ENCODE measurements around the gene NR1D2. TPM values are rescaled to one million over a fixed set of nuclear protein-coding genes. Genes with fewer than 3 reads are reported as not detected.

Gene NR1D2
- total RNA-seq, 2 experiments from 2014 or later: 3.6 to 4.0 TPM

DNA sequence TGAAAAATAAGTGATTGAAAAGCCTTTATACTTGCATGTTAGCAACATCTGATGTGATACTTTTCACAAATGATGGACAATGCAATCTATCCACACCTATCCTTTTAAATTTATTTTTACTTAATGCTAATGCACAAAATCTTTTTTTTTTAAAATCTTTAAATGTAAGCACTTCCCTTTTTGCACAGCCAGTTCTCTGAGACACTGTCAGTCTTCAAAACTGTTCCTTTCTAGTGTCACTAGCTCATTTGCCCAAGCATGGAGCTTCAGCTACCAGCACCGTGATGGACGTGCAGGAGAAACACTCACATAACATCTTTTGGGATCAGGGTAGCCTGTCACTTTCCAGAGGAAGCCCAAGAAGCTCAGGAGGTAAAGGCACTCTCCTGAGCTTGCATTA lies 50.1 kb downstream of the NR1D2 start:
- intact Hi-C loops (cut with micrococcal nuclease): loop anchor here (10.0 kb wide), 1 partner anchor 690 kb away; no protein-coding TSS in a partner anchor
- CTCF ChIA-PET: interaction anchor here (1.0 to 2.7 kb wide), 4 partner anchors 107 to 246 kb away, joined by 3 to 9 read pairs (median 3); no protein-coding TSS in a partner anchor
- POLR2A ChIA-PET: no interaction called here

DNA sequence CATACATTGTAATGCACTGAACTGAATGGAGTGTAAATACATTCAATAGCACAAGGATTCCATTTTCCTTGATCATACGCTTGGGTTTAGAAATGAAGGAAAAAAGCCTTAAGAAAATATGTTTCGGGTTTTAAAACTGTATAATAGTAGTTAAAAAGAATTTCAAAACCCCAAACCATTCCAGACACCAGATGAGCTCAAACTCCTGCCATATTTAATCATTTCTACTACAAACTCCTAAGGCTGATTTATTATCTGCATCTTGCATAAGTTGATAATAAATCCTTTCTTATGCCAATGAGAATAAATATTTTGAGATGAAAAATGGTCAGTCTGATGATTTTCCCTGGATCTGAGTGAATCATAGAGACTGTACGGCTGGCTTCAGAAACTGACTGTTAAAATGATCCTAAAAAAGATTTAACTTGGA lies 51.0 kb downstream of the NR1D2 start:
- Mint-ChIP-seq H3K36me3 (ENCODE audit: low read depth) (no peaks in the 10 kb centered on the region), H3K4me3 (no peak overlapping the region), H3K4me1 (ENCODE audit: low read depth) (peaks cover 13% of the 10 kb centered on the region), H3K27me3 (peaks cover 3% of the 10 kb centered on the region), H3K9me3 (no peaks in the 10 kb centered on the region), H3K27ac (no peak overlapping the region)
- POLR2A ChIA-PET: no interaction called here
- DNase-seq (no peak), ATAC-seq (no peak)
- TF ChIP-seq, protein P1, sequence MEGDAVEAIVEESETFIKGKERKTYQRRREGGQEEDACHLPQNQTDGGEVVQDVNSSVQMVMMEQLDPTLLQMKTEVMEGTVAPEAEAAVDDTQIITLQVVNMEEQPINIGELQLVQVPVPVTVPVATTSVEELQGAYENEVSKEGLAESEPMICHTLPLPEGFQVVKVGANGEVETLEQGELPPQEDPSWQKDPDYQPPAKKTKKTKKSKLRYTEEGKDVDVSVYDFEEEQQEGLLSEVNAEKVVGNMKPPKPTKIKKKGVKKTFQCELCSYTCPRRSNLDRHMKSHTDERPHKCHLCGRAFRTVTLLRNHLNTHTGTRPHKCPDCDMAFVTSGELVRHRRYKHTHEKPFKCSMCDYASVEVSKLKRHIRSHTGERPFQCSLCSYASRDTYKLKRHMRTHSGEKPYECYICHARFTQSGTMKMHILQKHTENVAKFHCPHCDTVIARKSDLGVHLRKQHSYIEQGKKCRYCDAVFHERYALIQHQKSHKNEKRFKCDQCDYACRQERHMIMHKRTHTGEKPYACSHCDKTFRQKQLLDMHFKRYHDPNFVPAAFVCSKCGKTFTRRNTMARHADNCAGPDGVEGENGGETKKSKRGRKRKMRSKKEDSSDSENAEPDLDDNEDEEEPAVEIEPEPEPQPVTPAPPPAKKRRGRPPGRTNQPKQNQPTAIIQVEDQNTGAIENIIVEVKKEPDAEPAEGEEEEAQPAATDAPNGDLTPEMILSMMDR (IDR thresholded peaks at IDR 0.05): no peak
- intact Hi-C loops (cut with micrococcal nuclease): loop anchor here (10.0 kb wide), 1 partner anchor 689 kb away; no protein-coding TSS in a partner anchor
- CTCF ChIA-PET: interaction anchor here (1.1 to 2.7 kb wide), 4 partner anchors 108 to 245 kb away, joined by 3 to 13 read pairs (median 6); no protein-coding TSS in a partner anchor

More for the DNA sequence above, 50.1 kb downstream of the NR1D2 start:
- no peak overlapping the region for H3K4me3 Mint-ChIP-seq
- no peaks in the 10 kb centered on the region for H3K36me3 Mint-ChIP-seq (ENCODE audit: low read depth)
- ATAC-seq (no peak), DNase-seq (no peak)
- H3K4me1 Mint-ChIP-seq (ENCODE audit: low read depth): peaks cover 13% of the 10 kb centered on the region
- no peaks in the 10 kb centered on the region for H3K9me3 Mint-ChIP-seq
- peaks cover 3% of the 10 kb centered on the region for H3K27me3 Mint-ChIP-seq
- no peak overlapping the region for H3K27ac Mint-ChIP-seq
- TF ChIP-seq, protein P1 (IDR thresholded peaks at IDR 0.05): no peak

DNA sequence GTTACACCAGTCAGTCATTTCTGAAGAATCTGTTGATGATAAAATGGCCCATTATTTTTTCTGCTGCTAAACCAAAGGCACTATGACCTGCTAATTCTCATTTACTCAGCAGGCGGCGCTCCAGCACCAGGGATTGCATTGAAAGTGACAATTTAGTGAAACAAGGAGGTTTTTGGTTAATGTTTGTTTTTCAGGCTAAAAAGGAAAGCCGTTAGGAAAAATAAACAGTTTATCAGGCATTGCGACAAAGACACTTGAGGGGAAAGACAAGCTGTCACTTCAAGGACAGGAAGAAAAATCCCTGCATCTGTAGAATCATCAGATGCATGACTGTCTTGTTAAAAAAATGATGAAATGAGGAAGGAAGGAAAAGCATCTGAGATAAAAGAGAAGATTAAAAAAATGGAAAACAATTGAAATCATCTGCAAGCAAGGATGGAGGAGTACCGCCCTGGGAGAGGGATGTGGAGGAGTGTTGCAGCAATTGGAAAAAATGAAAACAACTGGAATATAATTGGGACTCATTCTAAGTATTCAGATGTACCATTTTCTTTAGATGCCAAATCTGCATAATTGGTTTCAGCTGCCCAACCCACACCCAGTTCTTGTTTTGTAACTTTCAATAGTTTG lies 54.0 kb downstream of the NR1D2 start:
- peaks cover 4% of the 10 kb centered on the region for H3K9me3 Mint-ChIP-seq
- H3K4me1 Mint-ChIP-seq (ENCODE audit: low read depth): peaks cover 7% of the 10 kb centered on the region
- H3K27me3 Mint-ChIP-seq: peaks cover 5% of the 10 kb centered on the region
- H3K36me3 Mint-ChIP-seq (ENCODE audit: low read depth): no peaks in the 10 kb centered on the region
- no peak overlapping the region for H3K27ac Mint-ChIP-seq
- TF ChIP-seq, protein P1 (IDR thresholded peaks at IDR 0.05): peak; percentile 98
- ATAC-seq: peak; percentile 37
- DNase-seq: peak; percentile 85
- ChIA-PET CTCF (interaction anchor here (0.6 to 3.2 kb wide), 22 partner anchors 8 to 271 kb away, joined by 3 to 21 read pairs (median 4); no protein-coding TSS in a partner anchor), POLR2A (no interaction called here)
- H3K4me3 Mint-ChIP-seq: no peak overlapping the region
- intact Hi-C loops (cut with micrococcal nuclease): loop anchor here (2.0 to 10.0 kb wide), 2 partner anchors 238 to 686 kb away; no protein-coding TSS in a partner anchor

DNA sequence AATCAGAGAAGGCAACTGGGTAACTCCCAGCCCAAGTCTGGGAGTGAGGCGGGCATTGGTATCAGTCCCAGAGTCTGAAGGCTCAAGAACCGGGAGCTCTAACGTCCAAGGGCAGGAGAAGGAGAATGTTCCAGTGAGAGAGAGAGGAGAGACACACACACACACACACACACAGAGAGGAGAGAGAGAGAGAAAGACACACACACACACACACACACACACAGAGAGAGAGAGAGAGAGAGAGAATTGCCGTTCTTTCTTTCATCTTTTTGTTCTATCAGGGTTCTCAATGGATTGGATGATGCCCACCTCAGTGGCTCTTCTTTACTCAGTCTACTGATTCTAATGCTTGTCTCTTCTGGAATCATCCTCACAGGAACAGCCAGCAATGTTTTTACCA lies 57.0 kb downstream of the NR1D2 start:
- Mint-ChIP-seq H3K4me1 (ENCODE audit: low read depth) (peaks cover 13% of the 10 kb centered on the region), H3K9me3 (peaks cover 4% of the 10 kb centered on the region), H3K27me3 (peaks cover 5% of the 10 kb centered on the region), H3K27ac (no peak overlapping the region), H3K4me3 (no peak overlapping the region), H3K36me3 (ENCODE audit: low read depth) (no peaks in the 10 kb centered on the region)
- TF ChIP-seq, protein P1 (IDR thresholded peaks at IDR 0.05): no peak
- ATAC-seq: no peak
- no peak for DNase-seq
- intact Hi-C loops (cut with micrococcal nuclease): no loop called here
- ChIA-PET POLR2A (interaction anchor here (0.7 kb wide), 1 partner anchor 176 kb away, joined by 3 read pairs; no protein-coding TSS in a partner anchor), CTCF (interaction anchor here (3.2 kb wide), 1 partner anchor 234 kb away, joined by 21 read pairs; no protein-coding TSS in a partner anchor)

DNA sequence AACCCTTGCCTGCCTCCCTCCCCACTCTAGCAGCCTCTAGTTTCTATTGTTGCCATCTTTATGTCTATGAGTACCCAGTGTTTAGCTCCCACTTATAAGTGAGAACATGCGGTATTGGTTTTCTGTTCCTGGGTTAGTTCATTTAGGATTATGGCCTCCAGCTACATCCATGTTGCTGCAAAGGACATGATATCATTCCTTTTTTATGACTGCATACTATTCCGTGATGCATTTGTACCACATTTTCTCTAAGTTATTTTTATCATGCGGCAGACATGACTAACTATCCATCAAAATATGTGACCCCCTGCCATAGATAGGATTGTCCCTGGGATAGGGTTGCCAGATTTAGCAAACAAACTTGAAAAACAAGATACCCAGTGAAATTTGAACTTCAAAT lies 58.4 kb downstream of the NR1D2 start:
- Mint-ChIP-seq H3K9me3 (peaks cover 4% of the 10 kb centered on the region), H3K27me3 (peaks cover 5% of the 10 kb centered on the region), H3K4me3 (no peak overlapping the region), H3K36me3 (ENCODE audit: low read depth) (no peaks in the 10 kb centered on the region), H3K4me1 (ENCODE audit: low read depth) (peaks cover 13% of the 10 kb centered on the region), H3K27ac (no peak overlapping the region)
- ChIA-PET POLR2A (interaction anchor here (0.5 kb wide), 1 partner anchor 87 kb away, joined by 3 read pairs; no protein-coding TSS in a partner anchor), CTCF (no interaction called here)
- DNase-seq: no peak
- ATAC-seq: no peak
- TF ChIP-seq, protein P1 (IDR thresholded peaks at IDR 0.05): no peak
- intact Hi-C loops (cut with micrococcal nuclease): no loop called here

Measured in activated CD8-positive, alpha-beta T cell treated with anti-CD3 and anti-CD28 coated beads for 36 hours (primary cell).